Measurements from ENCODE around the gene TMEM125.

DNA sequence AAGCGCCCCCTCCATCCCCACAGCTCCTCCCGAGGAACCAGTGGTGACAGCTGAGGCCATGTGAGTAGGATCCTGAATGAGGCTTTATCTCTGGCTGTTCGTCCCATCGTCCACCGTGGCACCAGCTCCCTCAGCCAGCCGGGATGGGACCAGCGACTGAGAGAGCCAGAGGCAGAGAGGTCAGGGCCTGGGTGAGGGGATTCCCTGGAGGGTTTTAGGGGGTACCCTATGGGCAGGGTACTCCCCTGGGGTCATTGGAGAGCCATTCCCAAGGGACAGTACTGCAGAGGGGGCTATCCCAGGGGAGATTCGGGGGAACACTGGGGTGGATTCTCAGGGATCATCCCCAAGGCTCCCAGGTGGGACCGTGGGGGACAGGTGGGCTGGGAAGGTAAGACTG lies 2.4 kb downstream of the TMEM125 start:
- TF ChIP-seq, protein P1, sequence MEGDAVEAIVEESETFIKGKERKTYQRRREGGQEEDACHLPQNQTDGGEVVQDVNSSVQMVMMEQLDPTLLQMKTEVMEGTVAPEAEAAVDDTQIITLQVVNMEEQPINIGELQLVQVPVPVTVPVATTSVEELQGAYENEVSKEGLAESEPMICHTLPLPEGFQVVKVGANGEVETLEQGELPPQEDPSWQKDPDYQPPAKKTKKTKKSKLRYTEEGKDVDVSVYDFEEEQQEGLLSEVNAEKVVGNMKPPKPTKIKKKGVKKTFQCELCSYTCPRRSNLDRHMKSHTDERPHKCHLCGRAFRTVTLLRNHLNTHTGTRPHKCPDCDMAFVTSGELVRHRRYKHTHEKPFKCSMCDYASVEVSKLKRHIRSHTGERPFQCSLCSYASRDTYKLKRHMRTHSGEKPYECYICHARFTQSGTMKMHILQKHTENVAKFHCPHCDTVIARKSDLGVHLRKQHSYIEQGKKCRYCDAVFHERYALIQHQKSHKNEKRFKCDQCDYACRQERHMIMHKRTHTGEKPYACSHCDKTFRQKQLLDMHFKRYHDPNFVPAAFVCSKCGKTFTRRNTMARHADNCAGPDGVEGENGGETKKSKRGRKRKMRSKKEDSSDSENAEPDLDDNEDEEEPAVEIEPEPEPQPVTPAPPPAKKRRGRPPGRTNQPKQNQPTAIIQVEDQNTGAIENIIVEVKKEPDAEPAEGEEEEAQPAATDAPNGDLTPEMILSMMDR (IDR thresholded peaks at IDR 0.05), result no peak
- TF ChIP-seq POLR2AphosphoS5 (IDR thresholded peaks at IDR 0.05), result no peak
- TF ChIP-seq EP300 (IDR thresholded peaks at IDR 0.05), result no peak
